Mesothelial cell of epicardium (in vitro differentiated cells): ENCODE measurements around the gene CA5A. TPM values are rescaled to one million over a fixed set of nuclear protein-coding genes. Genes with fewer than 3 reads are reported as not detected.

ENCODE experiments used
- DNase-seq, 2 experiments: peaks; one replicate each; pipeline ENCODE4 v3.0.0; 2021; ENCODE audit warnings: low spot score in 2 of 2; ENCODE audit not compliant: unreplicated experiment in 2 of 2
- H3K27ac Mint-ChIP-seq: 2 replicates; pipeline ENCODE4 v1.8.0; 2021; ENCODE audit warnings: mixed read lengths
- H3K27me3 Mint-ChIP-seq: 2 replicates; pipeline ENCODE4 v1.8.0; 2021; ENCODE audit warnings: low read depth, mixed read lengths
- H3K36me3 Mint-ChIP-seq: 2 replicates; pipeline ENCODE4 v1.8.0; 2021; ENCODE audit warnings: mixed read lengths
- H3K4me1 Mint-ChIP-seq: 2 replicates; pipeline ENCODE4 v1.8.0; 2021; ENCODE audit warnings: mixed read lengths
- H3K4me3 Mint-ChIP-seq: 2 replicates; pipeline ENCODE4 v1.8.0; 2021; ENCODE audit warnings: mild to moderate bottlenecking, moderate library complexity, mixed read lengths
- H3K9me3 Mint-ChIP-seq: 2 replicates; pipeline ENCODE4 v1.8.0; 2021; ENCODE audit warnings: mixed read lengths
- total RNA-seq: library from RNA; stranded (reverse); gene quantifications from 3 replicates; pipeline ENCODE4 v1.2.1, GENCODE V29; 2021
- TF ChIP-seq, protein P1 (sequence below): fragments of 200-600 bp; sonication (generic); IDR thresholded peaks from one replicate; pipeline ENCODE4 v1.5.0; 2021; ENCODE audit warnings: antibody characterized with exemption; ENCODE audit not compliant: unreplicated experiment

The CA5A gene
- total RNA-seq, 1 donor from 2014 or later = not detected

DNA sequence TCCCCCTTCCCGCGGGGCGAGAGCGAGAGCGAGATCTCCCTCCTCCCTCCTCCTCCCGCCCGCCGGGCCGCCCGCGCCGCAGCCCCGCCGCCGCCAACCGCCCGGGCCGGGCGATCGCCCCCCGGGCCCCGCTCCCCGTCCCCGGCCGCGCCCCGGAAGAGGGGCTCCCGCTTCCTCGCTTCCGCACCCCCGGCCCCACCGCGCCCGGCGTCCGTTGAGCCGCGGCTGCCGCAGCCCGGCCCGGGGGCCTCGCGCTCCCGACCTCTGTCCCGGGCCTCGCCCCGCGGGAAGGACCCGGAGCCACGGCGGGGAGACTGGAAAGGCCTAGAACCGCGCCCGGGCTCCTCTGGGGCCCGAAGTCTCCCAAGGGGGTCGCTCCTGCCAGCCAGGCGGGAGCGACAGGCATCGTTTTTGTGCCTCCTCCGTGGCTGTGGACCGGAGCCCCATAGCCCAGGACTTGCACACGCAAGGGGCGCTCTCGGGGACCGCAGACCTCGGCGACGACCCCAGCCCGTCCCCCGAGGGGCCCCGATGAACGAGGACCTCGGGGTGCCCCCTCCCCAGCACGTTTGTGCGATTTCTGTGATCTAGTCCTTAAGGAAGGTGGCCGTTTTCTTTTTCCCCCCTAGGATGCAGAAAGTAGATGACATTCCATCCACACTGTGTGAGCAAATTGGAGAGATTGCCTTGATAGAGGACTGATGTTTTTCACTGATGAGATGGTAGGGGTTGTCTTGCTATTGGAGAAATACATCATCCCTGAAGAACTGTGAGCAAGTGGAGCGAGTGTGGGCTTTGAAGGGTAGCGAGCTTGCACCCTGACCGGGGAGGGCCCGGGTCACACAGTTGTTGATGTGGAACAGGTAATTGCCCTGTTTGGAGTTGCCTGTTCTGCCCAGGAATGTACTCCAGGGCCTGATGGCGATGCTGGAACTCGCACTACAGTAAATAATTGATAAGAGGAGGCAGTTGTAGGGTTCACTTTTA, 15.5 kb upstream of the CA5A start:
- H3K9me3 Mint-ChIP-seq = no peaks in the 10 kb centered on the region
- H3K27ac Mint-ChIP-seq = peak overlapping the region; percentile 95
- no peak for DNase-seq
- H3K4me3 Mint-ChIP-seq = peak overlapping the region; percentile 98
- H3K36me3 Mint-ChIP-seq = peaks cover 2% of the 10 kb centered on the region
- no peaks in the 10 kb centered on the region for H3K27me3 Mint-ChIP-seq
- peaks cover 48% of the 10 kb centered on the region for H3K4me1 Mint-ChIP-seq
- TF ChIP-seq, protein P1, sequence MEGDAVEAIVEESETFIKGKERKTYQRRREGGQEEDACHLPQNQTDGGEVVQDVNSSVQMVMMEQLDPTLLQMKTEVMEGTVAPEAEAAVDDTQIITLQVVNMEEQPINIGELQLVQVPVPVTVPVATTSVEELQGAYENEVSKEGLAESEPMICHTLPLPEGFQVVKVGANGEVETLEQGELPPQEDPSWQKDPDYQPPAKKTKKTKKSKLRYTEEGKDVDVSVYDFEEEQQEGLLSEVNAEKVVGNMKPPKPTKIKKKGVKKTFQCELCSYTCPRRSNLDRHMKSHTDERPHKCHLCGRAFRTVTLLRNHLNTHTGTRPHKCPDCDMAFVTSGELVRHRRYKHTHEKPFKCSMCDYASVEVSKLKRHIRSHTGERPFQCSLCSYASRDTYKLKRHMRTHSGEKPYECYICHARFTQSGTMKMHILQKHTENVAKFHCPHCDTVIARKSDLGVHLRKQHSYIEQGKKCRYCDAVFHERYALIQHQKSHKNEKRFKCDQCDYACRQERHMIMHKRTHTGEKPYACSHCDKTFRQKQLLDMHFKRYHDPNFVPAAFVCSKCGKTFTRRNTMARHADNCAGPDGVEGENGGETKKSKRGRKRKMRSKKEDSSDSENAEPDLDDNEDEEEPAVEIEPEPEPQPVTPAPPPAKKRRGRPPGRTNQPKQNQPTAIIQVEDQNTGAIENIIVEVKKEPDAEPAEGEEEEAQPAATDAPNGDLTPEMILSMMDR = no peak

DNA sequence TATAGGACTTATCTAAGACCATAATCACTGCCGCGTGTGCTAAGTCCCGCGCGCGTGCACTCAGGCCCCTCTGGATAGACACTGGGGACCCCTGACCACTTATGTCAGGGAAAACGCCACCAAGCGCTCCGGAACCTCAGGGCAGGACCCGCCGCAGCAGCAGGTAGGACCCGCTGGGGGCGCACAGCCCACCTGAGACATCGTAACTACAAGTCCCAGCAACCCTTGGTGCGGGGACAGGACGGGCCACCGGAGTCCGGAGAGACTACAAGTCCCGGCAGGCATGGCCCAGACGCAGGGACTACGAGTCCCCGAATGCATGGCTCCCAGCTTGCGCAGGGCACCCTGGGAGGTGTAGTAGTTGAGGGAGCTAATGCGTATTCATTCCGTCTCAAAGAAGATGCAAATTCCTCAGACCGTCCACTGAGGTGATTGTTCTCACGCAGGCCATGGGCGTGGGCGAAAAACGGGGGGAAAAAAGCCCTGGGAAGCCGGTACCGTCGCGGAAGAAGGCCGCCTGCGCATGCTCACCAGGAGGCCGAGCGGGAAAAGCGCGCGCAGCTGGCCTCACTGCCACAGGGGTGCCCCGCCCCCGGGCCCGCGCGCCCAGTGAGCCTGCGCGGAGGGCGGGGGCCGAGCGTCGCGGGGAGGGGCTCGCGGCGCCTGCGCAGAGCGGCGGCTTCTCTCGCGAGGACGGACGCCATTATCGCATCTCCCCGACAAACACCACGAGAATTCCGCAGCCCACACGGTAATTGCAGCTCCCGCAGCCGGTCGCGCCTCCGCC, 14.6 kb upstream of the CA5A start, which contains the start of gene BANP:
TSS of gene BANP (plus strand) at position 670 of the 787 bp plus-strand sequence. CDS start 23,682 bp downstream, outside the sequence.
- TF ChIP-seq, protein P1 = peak; percentile 32
- peak; percentile 96 to 97 for DNase-seq
- peak within 1 kb of the TSS; percentile 98 for H3K4me3 Mint-ChIP-seq

DNA sequence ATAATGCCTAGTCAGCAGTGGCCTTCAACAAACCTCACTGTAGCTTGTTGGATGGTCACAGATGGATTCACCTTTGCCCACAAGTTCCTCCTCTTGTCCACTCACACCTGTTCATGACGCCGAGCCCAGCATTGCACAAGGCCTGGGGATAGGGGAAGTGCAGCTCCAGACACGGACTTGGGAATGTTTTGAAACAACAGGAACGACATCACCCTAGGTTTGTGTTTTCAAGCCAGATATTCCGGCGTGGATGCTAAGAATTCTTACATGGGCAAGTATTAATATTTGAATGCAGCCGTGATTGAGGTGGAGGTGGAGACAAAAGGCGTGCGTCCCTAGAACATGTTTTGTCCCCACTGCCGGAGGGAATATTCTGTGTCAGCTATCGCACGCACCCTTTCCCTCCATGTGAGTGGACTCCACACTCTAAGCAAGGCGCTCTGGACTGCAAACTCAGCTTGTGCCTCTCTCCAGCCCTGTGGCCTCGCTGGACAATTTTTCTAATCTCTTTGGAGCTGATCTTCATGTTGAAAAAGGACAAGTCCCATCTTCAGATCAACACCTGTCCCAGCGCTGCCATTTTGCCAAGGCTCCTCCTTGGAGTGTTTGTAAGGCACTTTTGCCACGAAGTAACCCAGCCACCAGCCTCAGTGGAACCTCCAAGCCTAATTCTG, 12.9 kb upstream of the CA5A start:
- TF ChIP-seq, protein P1 = no peak
- DNase-seq = no peak
- Mint-ChIP-seq H3K4me1 (peaks cover 46% of the 10 kb centered on the region), H3K4me3 (no peak overlapping the region), H3K36me3 (no peaks in the 10 kb centered on the region), H3K27ac (peak overlapping the region; percentile 94), H3K27me3 (no peaks in the 10 kb centered on the region), H3K9me3 (no peaks in the 10 kb centered on the region)

More for the DNA sequence above, 14.6 kb upstream of the CA5A start, which contains the start of gene BANP:
- peaks cover 45% of the 10 kb centered on the region for H3K4me1 Mint-ChIP-seq
- H3K36me3 Mint-ChIP-seq = no peaks in the 10 kb centered on the region
- H3K9me3 Mint-ChIP-seq = no peaks in the 10 kb centered on the region
- peak within 1 kb of the TSS; percentile 100 for H3K27ac Mint-ChIP-seq
- no peaks in the 10 kb centered on the region for H3K27me3 Mint-ChIP-seq

DNA sequence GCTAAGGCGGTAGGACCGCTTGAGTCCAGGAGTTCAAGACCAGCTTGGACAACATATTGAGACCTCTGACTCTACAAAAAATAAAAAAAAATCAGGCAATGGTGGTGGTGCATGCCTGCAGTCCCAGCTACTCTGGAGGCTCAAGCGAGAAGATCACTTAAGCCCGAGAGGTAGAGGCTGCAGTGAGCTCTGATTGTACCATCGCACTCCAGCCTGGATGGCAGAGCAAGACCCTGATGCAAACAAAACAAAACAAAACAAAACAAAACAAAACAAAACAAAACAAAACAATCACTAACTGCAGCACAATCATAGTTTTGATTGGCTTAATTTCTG, 12.4 kb upstream of the CA5A start:
- H3K27ac Mint-ChIP-seq = peak overlapping the region; percentile 94
- no peak for DNase-seq
- no peaks in the 10 kb centered on the region for H3K36me3 Mint-ChIP-seq
- no peak overlapping the region for H3K4me3 Mint-ChIP-seq
- TF ChIP-seq, protein P1 = no peak
- H3K27me3 Mint-ChIP-seq = no peaks in the 10 kb centered on the region
- no peaks in the 10 kb centered on the region for H3K9me3 Mint-ChIP-seq
- peaks cover 41% of the 10 kb centered on the region for H3K4me1 Mint-ChIP-seq

DNA sequence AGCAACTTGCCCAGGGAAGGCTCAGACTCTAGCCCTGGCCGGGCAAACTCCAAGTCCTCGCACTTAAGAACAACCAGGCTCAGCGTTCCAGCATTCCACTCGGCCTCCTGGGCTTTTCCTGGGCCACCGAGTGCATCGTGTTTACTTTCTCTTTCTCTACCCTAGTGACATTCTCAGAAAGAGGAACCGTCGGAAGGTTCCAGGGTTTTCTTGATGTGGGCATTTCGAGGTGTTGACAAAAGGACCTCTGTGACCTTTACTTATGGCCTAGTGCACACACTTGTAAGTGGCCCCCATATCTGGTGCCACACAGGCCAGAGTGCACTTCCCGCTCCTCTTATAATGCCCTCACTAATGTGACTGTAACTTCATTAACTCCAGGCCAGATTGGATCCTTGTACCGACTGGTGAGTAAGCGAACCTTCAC, 11.8 kb upstream of the CA5A start:
- Mint-ChIP-seq H3K4me1 (peaks cover 35% of the 10 kb centered on the region), H3K9me3 (no peaks in the 10 kb centered on the region), H3K36me3 (no peaks in the 10 kb centered on the region), H3K27ac (peak overlapping the region; percentile 94), H3K27me3 (no peaks in the 10 kb centered on the region), H3K4me3 (no peak overlapping the region)
- DNase-seq = no peak
- TF ChIP-seq, protein P1 = no peak
